ENCODE measurements around the gene RB1.

The RB1 gene

DNA sequence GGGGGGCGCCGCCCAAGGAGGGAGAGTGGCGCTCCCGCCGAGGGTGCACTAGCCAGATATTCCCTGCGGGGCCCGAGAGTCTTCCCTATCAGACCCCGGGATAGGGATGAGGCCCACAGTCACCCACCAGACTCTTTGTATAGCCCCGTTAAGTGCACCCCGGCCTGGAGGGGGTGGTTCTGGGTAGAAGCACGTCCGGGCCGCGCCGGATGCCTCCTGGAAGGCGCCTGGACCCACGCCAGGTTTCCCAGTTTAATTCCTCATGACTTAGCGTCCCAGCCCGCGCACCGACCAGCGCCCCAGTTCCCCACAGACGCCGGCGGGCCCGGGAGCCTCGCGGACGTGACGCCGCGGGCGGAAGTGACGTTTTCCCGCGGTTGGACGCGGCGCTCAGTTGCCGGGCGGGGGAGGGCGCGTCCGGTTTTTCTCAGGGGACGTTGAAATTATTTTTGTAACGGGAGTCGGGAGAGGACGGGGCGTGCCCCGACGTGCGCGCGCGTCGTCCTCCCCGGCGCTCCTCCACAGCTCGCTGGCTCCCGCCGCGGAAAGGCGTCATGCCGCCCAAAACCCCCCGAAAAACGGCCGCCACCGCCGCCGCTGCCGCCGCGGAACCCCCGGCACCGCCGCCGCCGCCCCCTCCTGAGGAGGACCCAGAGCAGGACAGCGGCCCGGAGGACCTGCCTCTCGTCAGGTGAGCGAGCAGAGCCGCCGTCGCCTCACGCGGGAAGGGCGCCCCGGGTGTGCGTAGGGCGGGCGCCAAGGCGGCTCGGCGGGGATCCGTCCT is at the start of gene RB1:
RB1 (plus strand) TSS at position 393 of the 784 bp plus-strand sequence; CDS start at position 555, 162 bp downstream.
- DNase-seq (ENCODE audit: low spot score): peak; percentile 89

DNA sequence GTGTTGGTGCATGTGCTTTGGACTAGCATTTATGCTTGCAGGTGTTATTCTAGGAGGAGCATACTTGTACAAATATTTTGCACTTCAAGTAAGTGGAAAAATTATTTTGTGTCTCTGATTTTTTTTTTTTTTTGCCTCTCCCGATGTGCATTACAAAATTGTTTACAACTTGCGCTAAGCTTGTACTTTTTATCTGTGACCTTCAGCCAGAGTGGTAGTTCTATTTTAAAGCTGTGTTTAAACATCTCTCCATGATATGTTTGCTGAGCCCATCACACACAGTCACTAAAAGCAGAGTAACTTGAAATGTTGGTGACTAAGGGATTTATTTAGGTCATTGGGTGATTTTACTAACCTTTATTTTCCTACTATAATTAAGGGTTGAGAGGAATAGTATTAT is 49.7 kb upstream of the RB1 start:
- no peak for DNase-seq (ENCODE audit: low spot score)

DNA sequence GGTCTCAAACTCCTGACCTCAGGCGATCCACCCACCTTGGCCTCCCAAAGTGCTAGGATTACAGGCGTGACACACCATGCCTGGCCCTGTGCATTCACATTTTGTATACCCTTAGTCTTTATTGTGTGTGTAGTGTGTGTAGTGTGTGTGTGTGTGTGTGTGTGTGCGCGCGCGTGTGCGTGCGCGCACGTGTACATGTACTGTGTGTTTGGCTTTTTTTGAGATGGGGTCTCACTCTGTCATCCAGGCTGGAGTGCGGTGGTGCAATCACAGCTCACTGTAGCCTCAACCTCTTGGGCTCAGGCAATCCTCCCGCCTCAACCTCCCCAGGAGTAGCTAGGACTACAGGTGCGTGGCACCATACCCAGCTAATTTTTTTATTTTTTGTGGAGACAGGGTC is 48.5 kb upstream of the RB1 start:
- DNase-seq (ENCODE audit: low spot score): no peak

DNA sequence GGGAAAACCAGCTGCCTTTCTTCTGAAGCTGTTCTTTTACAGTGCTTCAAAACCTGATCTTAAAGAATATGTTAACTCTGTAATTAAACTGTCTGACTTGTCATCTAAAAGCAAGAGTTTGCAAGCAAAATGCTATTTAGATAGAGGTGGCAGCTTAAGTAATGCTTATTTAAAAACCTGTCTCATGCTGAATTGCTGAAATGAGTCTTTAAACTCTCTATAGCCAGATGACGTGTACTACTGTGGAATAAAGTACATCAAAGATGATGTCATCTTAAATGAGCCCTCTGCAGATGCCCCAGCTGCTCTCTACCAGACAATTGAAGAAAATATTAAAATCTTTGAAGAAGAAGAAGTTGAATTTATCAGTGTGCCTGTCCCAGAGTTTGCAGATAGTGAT is 47.6 kb upstream of the RB1 start:
- no peak for DNase-seq (ENCODE audit: low spot score)

DNA sequence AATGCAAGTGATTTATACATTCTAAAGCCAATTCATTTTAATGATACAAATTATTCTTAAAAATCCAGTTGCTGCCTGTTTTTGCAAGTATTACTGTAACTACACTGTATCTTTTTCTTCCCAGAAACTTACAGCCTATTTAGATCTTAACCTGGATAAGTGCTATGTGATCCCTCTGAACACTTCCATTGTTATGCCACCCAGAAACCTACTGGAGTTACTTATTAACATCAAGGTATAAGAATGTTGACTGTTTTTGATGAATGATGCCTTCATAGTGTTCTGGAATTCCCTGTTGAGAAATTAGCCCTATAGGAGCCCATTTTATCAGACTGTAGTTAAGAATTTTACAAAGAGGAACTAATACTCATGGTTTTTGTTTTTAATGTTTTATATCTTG is 45.5 kb upstream of the RB1 start:
- no peak for DNase-seq (ENCODE audit: low spot score)

DNA sequence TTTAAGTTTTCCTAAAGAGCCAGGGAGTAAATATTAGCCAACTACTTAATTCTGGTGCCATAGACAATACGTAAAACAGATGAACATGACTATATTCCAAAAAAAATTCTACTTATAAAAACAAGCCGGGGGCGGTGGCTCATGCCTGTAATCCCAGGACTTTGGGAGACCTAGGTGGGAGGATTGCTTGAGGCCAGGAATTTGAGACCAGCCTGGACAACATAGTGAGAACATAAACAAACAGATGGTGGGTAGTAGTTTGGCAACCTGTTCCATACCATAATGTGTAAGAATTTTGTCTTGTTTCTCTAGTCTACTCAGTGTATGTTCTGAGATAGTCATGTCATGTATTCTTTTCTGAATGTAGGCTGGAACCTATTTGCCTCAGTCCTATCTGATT is 45.1 kb upstream of the RB1 start:
- DNase-seq (ENCODE audit: low spot score): no peak

DNA sequence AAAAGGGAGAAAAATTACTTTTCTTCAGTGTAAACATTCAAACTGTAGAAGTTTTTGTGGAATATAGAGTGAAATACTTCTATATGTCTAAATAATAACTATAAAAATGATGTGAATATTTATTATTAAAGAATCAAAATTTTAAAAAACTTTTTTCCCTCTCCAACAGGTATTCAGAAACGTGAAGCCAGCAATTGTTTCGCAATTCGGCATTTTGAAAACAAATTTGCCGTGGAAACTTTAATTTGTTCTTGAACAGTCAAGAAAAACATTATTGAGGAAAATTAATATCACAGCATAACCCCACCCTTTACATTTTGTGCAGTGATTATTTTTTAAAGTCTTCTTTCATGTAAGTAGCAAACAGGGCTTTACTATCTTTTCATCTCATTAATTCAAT is 42.6 kb upstream of the RB1 start:
- no peak for DNase-seq (ENCODE audit: low spot score)

DNA sequence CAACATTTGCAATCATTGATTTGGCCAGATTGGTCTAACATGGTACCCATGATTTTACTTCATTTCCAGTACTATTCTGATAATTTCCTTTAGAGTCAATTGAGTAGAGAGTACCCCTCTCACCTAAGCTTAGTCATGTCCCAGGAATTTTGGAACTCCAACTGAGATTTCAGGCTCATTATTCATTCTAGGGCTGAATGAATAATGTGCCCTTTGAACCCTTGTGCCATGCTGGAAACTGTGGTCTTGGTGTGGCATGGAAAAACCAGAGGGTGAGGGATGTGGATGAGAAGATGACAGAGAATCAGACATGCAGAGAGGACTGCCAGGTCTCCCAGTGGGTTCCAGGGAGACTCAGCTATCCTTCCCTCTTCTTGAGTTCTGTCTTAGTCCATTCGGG is 40.4 kb upstream of the RB1 start:
- DNase-seq (ENCODE audit: low spot score): no peak

DNA sequence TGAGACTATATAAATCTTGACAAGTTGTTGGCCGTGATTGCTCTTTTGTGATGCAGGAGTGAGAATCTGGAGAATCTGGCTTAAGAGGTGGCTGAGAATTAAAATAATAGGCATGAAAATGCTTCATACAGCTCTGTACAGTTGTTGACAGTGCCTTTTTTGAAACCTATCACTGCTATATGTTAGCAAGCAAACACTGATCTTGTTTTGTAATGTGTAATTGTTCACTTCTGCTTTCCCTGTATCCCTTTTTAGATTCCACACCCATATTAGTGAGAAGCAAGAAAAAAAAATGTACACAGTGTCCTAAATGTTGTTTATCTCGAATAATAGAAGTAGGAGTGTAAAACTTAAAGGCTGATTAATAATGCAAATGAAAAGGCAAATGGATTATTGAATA is 39.5 kb upstream of the RB1 start:
- no peak for DNase-seq (ENCODE audit: low spot score)

DNA sequence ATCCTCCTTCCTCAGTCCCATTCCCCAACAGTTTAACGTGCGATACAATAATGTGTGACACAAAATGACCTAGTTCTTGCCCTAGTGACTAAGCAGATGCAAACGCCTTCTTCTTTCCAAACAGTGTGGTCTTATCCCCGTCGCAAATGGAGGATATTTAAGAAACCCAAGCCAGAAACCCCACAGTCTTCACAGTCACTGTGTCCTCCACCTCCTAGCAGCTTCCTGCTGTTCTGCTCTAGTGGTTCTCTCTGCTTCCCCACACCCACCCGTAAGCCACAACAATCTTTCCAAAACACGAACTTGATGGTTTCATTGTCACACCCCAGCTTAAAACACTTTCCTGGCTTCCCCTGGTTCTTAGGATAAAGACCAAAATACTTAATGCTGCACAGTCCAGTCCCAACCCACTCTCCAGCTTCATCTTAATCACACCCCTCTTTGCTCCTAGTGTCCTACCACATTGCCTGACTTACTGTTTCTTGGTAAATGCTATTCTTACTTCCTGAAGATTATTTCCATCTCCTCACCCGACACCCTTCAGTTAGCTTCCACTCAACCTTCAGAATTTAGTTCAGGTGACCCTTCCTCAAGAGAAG is 38.2 kb upstream of the RB1 start:
- DNase-seq (ENCODE audit: low spot score): no peak

DNA sequence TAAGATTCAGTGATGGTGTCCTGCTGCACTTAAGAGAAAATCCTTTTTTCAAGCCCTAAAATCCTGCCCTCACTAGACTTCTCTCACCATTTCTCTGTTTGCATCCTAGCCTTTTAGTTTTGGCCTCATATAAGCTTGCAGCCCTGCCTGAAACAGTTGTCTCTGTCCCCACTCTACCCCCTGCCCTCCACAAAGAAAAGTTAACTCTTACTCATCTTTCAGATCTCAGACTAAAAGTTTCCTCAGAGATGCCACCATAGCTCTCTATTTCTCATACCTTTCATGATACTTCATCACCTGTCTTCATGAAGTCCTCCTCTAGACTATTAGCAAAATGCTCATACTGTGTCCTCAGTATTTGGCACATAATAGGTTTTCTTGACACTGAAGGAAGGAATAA is 37.4 kb upstream of the RB1 start:
- DNase-seq (ENCODE audit: low spot score): no peak

DNA sequence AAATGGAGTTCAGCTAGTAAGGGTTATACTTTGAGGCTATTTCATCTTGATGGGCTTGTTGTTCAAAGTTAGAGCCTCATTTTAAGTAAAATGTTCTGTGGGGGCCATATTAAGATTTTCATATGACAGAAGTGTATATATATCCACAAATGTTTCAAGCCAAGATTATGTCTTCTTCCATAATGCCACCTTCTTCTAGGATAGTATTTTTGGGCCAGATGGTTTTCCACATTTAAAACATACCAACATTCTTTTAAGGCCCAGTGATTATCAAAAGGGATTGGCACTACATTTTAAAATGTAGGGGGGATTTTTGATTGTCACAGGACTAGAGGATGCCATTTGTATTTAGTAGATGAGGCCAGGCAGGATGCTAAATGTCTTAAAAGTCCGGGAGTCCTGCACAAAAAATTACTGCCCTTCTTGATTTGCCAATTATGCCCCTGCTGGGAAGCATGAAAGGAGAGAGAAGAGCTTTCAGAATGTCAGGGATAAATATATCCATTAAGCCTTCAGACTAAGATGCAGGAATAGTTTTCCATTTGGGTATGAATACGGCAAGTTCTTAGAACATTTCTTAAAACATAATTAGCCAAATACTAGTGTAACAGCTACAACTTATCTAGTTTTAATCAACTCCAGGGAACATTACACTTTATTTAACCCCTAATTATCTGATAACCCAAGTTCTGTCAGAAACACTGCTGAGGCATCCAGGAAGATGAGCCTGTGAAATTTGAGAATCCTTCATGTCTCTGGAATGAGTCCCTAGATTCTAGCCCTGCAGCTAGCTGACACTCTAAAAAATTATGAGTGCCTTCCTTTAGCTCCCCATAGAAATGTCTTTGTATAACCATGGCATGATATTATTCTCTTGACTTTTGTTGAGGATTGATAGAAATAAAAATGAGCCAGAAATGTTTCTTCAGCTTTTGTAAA is 36.6 kb upstream of the RB1 start:
- no peak for DNase-seq (ENCODE audit: low spot score)

DNA sequence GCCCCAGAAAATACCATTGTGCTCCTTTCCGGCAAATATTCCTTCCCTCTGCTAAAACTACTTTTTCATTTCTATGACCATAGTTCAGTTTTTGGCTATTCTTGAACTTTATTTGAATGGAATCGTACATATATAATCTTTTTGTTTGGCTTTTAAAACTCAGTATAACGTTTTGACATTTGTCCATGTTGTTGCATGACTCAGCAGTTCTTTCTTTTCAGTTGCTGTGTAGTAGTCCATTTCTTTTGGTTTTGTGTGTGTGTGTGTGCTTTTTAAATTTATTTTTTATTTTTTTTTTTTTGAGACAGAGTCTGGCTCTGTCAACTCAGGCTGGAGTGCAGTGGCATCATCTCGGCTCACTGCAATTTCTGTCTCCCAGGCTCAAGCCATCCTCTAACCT is 35.5 kb upstream of the RB1 start:
- no peak for DNase-seq (ENCODE audit: low spot score)

DNA sequence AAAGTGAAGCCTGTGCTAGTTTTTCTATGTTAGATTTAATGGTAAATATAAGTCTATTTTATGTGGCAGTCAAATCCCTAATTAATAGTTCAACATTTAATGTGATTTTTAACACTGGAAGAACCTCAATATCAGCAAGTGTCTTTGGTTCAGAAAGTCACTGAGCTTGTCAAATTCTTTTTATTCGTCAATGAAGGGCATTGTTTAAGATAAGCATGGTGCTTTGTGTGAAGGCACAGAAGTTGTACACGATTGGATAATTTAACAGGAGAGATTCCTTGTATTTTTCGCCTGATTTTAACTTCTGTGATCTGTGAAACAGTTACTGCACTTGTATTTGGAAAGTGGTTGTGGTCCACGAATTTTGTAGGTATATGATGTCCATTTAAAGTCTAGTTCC is 30.2 kb upstream of the RB1 start:
- no peak for DNase-seq (ENCODE audit: low spot score)

DNA sequence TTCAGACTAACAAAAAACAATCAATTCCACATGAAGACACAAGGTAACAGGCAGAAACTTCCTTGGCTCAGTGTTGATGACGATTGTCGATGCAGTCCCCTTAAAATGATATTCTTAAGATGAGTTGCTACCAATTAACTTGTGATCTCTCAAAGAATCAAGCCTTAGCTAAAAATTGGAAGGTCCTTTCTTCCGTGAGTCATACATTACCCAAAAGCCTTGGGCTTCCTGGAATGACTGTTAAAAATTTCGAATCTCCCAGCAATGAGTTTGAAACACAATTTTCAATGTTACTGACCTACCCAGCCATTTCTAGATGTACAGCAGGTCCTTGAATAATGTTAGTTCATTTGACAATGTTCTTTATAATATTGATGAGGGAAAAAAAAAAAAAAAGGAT is 28.0 kb upstream of the RB1 start:
- no peak for DNase-seq (ENCODE audit: low spot score)

DNA sequence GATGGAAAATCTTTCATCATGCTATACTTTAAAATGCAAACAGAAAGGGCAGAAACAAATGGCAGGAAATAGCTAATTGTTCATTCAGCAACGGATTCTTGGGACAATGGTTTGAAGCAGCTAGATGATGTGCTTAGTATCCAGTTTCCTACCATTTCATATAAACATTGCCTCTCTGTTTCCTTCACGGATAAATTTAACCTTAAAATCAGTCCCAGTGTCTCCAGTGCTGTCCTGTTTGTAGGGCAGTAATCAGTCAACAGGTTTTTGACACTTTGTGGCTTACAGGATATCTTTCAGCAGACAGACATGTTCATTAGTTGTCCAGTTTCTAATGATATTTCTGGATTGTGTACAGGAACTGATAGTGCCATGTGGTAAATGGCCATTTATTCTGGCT is 24.7 kb upstream of the RB1 start:
- DNase-seq (ENCODE audit: low spot score): no peak

DNA sequence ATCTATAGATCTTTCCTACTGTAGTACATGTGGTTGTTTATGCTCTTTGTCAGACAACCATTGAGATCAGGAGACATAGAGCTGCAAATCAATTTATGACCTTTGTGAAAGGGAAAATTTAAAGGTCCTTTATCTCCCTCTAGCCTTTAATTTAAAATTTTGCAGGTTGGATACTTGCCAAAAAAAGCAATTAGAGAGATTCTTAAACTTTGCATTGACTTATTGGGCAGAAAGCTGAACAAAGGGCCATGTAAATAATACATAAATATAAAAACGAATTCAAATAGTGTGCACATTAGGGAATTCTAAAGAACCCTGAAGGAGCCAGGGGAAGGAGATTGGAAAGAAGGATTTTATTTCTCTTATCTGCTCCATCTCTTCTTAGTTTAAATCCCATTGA is 22.0 kb upstream of the RB1 start:
- DNase-seq (ENCODE audit: low spot score): no peak

DNA sequence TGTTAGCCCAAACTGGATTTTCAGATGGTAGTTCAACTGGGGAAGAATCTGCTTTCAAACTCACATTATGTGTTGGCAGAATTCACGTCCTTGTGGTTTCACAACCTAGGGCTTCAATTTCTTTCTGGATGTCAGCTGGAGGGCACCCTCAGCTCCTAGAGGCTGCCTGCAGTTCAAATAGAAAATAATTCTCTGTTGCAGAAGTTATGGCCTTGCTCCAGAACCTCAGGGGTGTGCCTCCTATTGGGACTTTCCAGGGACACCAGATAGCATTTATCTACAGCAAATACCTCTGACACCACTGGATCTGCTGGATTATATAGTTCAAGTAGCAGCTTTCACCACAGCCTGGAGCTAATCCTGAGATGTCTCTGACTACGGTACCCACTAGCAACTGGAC is 11.8 kb upstream of the RB1 start:
- DNase-seq (ENCODE audit: low spot score): no peak

DNA sequence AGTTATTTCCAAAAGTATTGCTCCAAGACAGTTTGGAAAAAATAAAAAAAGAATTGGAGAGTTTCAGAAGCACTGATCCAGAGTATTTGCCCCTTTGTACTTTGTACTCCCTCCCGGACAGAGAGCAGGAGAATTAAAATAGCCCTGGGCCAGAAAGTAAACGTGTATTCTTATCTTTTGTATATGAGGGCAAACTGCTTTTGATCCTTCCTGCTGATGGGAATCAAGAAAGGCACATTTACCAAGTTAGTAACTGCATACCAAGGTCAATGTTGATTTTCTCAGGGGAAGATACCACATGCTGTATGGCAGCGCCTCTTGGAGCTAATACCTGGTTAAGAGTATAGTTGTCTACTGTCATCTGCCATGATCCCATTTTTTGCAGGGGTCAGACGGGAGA is 10.9 kb upstream of the RB1 start:
- no peak for DNase-seq (ENCODE audit: low spot score)

DNA sequence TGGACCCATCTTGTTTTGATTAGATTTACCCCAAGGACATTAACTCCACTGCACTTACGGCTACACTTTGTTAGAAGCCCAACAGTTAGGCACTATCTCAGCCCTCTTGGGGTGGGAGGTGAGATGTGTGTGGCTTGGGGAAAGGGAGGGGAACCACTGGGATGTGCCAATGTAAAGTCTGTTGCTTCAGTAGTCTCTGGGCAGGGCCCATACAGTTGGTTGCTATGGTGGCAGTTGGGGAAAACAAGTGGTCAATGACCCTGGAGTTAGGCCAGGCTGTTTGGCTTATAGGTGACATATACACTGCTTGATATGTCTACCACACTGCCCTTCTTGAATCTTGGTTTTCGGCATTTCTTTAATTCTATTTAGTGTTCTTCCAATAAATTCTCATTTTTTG is 8.9 kb upstream of the RB1 start:
- DNase-seq (ENCODE audit: low spot score): no peak

DNA sequence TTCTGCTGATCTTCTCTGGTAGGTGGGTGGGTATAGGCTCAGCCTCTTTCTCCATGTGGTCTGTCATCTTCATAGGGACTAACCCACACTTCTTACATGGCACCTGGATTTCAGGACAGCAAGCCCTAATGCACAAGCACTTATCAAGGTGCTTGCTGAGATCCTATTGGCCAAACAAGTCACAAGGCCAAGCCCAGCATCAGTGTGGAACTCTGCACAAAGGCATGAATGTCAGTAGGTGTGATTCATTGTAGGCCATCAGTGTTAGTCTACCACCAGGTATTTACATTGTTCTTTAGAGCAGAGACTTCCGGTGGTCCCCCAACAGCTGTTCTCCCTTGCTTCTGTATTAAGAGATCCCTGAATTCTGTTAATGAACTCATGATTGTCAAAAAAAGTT is 8.3 kb upstream of the RB1 start:
- DNase-seq (ENCODE audit: low spot score): no peak

DNA sequence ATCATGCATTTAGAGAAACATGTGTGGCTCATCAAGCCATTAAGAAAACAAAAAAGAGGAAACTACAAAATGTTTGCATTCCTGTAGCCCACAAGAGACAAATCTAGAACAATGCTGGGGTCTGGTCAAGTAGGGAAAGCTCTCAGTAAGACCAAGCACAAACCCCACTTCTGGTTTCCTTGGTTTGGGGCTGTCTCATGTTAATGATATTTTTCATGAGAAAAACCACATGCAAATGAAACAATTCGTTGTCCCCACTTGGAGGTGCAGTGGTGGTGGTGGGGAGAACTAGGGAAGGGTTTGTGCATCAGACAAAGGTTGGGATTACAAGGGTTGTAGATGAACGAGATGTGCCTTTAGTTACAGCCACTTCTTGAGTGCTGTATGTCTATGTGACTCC is 7.0 kb upstream of the RB1 start:
- no peak for DNase-seq (ENCODE audit: low spot score)

DNA sequence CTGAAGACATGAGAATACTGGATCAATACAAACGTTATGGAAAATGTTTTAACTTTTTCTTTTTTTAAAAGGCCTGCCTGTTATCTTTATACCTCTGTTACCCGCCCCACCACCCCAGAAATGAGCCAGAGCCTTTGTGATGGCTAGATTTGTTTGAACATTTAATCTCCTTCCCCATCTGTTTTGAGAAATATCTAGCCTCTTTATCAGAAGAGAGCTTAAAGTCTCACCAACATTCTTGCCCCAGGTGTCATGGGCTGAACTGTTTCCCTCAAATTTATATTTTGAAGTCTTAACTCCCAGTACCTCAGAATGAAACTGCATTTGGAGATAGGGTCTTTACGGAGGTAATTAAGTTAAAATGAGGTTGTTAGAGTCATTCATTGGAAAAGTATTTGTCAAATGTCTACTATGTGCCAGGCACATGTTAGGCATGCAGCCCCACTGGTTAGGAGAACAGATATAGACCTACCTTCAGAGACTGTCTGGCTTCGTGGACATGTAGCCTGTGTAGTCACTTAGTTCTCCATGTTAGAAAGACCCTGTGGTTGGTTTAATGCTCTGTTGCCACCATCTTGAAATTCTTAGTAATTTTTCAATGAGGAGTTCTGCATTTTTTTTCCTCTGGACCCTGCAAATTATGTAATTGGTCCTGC is 6.3 kb upstream of the RB1 start:
- DNase-seq (ENCODE audit: low spot score): no peak

All from CD4-positive, alpha-beta T cell treated with Interleukin-2 at 100 ng/mL for 4 hours (primary cell).